SU-DHL-6 (cell line): ENCODE data around the gene NRSN2.

Experiments used
- CTCF ChIP-seq: fragments of 200-600 bp; sonication (generic); IDR thresholded peaks from one replicate; pipeline ENCODE4 v1.5.1; 2017; ENCODE audit warnings: antibody characterized with exemption, mild to moderate bottlenecking, low read length, moderate library complexity; ENCODE audit not compliant: insufficient read depth, poor library complexity, severe bottlenecking
- EZH2phosphoT487 ChIP-seq: fragments of 200-600 bp; sonication (generic), shearing (Covaris generic); conservative IDR thresholded peaks from 2 replicates; pipeline ENCODE4 v1.6.1; 2018; ENCODE audit warnings: mild to moderate bottlenecking, antibody characterized with exemption, low read length, moderate library complexity, mixed read lengths

- no peak for TF ChIP-seq CTCF
- no peak for TF ChIP-seq EZH2phosphoT487
These were observed 3.8 kb upstream of the NRSN2 start for GRCh38 chr20:343107-343506.
